ENCODE results near the gene MICAL3.

The MICAL3 gene

DNA sequence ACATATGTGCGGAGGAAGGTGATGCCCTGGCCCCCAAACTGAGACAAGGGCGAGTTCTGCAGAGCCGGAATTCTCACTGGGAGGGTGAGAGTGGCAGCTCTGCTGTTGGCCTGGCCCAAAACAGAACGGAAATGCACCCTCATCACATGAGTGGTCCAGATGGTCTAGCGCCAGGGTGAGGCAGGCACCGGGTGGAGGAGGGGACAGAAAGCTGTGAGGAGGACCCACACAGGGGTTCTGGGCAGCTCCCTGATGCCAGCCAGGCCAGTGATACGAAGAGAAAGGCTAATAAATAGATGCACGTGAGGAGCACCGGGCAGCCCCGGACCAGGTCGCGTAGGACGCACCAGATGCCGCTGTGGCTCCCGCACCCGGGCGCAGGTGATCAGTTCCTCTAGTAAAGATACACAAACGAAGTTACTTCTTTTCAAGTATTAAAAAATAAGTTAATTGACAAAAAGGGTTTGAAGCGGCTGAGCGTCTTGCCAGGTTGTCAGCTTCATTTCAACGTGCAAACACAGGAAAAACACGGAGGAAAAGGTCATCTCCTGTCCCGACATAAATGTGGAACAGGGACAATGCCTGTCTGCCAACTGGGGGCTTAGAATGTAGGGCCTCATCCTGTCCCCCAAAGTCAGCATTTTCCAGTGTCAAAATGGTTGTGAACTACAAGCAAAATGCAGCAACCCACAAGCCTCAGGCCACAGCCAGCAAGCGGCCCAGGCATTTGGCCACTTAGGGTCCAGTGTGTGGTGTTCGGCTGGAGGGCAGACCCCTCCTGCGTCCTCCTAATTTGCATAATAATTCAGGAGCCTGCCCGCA lies 234.8 kb downstream of the MICAL3 start:
- H3K4me2 ChIP-seq (ENCODE audit: low read length): no peak overlapping the region
- no peaks in the 10 kb centered on the region for H4K20me1 ChIP-seq (ENCODE audit: insufficient read depth, low read length)
- H3K9me3 ChIP-seq (ENCODE audit: insufficient read depth, low read length): no peaks in the 10 kb centered on the region
- H3K79me2 ChIP-seq (ENCODE audit: low read length): peaks cover 4% of the 10 kb centered on the region; the same call in 1 of the 2 replicates
- H2AFZ ChIP-seq (ENCODE audit: low read depth, low read length): no peak overlapping the region
- peaks cover 28% of the 10 kb centered on the region for H3K4me1 ChIP-seq (ENCODE audit: low read length)
- no peaks in the 10 kb centered on the region for H3K27me3 ChIP-seq (ENCODE audit: low read depth, low read length)
- H3K36me3 ChIP-seq (replicated peaks; ENCODE audit: low read depth, low read length): peaks cover 57% of the 10 kb centered on the region
- no peak for TF ChIP-seq EZH2phosphoT487 (IDR thresholded peaks at IDR 0.05; ENCODE audit: low read depth)
- TF ChIP-seq, protein P1, sequence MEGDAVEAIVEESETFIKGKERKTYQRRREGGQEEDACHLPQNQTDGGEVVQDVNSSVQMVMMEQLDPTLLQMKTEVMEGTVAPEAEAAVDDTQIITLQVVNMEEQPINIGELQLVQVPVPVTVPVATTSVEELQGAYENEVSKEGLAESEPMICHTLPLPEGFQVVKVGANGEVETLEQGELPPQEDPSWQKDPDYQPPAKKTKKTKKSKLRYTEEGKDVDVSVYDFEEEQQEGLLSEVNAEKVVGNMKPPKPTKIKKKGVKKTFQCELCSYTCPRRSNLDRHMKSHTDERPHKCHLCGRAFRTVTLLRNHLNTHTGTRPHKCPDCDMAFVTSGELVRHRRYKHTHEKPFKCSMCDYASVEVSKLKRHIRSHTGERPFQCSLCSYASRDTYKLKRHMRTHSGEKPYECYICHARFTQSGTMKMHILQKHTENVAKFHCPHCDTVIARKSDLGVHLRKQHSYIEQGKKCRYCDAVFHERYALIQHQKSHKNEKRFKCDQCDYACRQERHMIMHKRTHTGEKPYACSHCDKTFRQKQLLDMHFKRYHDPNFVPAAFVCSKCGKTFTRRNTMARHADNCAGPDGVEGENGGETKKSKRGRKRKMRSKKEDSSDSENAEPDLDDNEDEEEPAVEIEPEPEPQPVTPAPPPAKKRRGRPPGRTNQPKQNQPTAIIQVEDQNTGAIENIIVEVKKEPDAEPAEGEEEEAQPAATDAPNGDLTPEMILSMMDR (IDR thresholded peaks at IDR 0.05; ENCODE audit: low read depth, low read length): no peak
- H3K4me3 ChIP-seq (ENCODE audit: low read length): no peak overlapping the region
- no peak overlapping the region for H3K27ac ChIP-seq (ENCODE audit: low read length)
- no peak overlapping the region for H3K9ac ChIP-seq (ENCODE audit: low read length)

- Histone ChIP-seq H3K4me3 (ENCODE audit: low read length) (no peak overlapping the region), H3K36me3 (replicated peaks; ENCODE audit: low read depth, low read length) (peaks cover 51% of the 10 kb centered on the region), H4K20me1 (ENCODE audit: insufficient read depth, low read length) (no peaks in the 10 kb centered on the region), H3K27ac (ENCODE audit: low read length) (no peak overlapping the region), H2AFZ (ENCODE audit: low read depth, low read length) (no peak overlapping the region), H3K4me1 (ENCODE audit: low read length) (peaks cover 20% of the 10 kb centered on the region), H3K79me2 (ENCODE audit: low read length) (no peaks in the 10 kb centered on the region; the same call in 1 of the 2 replicates), H3K4me2 (ENCODE audit: low read length) (no peak overlapping the region), H3K9me3 (ENCODE audit: insufficient read depth, low read length) (no peaks in the 10 kb centered on the region), H3K9ac (ENCODE audit: low read length) (no peak overlapping the region), H3K27me3 (ENCODE audit: low read depth, low read length) (no peaks in the 10 kb centered on the region)
- TF ChIP-seq EZH2phosphoT487 (IDR thresholded peaks at IDR 0.05; ENCODE audit: low read depth): no peak
- TF ChIP-seq, protein P1 (IDR thresholded peaks at IDR 0.05; ENCODE audit: low read depth, low read length): no peak
Observed at GRCh38 chr22:17788528-17789378, 235.6 kb downstream of the MICAL3 start.

DNA sequence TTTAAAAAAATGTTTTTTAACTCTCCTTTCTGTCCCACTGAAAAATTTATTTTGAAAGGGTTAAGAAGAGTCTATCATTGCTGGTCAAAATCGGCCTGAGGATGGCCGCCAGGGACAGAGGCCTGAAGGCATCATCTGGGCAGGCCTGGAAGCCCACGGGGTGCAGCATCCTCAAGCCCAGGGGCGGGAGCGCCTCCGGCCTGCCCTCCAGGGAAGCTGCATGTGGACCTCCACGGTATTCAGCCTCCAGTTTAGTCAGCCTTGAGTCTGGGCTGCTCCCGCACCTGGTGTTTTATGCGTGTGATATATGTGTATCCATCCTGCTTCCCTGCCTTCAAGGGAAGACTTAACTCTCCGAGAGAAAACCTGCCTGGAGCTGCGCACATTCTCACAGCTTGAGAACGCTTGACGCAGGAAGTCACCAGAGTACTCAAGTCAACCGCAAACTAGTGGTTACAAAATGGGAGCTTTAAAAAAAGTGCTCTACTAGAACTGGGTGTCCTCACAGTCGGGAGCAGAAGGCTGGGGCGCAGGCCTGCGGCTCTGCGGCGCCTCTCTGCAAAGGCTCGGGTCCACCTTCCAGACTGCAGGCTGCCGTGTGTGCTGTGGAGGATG lies 236.5 kb downstream of the MICAL3 start:
- Histone ChIP-seq H3K36me3 (replicated peaks; ENCODE audit: low read depth, low read length) (peaks cover 43% of the 10 kb centered on the region), H3K4me2 (ENCODE audit: low read length) (no peak overlapping the region), H3K27ac (ENCODE audit: low read length) (no peak overlapping the region), H3K4me1 (ENCODE audit: low read length) (peaks cover 13% of the 10 kb centered on the region), H3K79me2 (ENCODE audit: low read length) (no peaks in the 10 kb centered on the region; the same call in 1 of the 2 replicates), H3K9ac (ENCODE audit: low read length) (no peak overlapping the region), H3K27me3 (ENCODE audit: low read depth, low read length) (no peaks in the 10 kb centered on the region), H2AFZ (ENCODE audit: low read depth, low read length) (no peak overlapping the region), H4K20me1 (ENCODE audit: insufficient read depth, low read length) (no peaks in the 10 kb centered on the region), H3K4me3 (ENCODE audit: low read length) (no peak overlapping the region), H3K9me3 (ENCODE audit: insufficient read depth, low read length) (no peaks in the 10 kb centered on the region)
- TF ChIP-seq, protein P1 (IDR thresholded peaks at IDR 0.05; ENCODE audit: low read depth, low read length): no peak
- TF ChIP-seq EZH2phosphoT487 (IDR thresholded peaks at IDR 0.05; ENCODE audit: low read depth): no peak

All from OCI-LY3 (cell line).